ENCODE data around the gene ZXDC. TPM values are rescaled to one million over a fixed set of nuclear protein-coding genes. Genes with fewer than 3 reads are reported as not detected.

The ZXDC gene
- total RNA-seq, 1 experiment from 2014 or later: 9.6 TPM

DNA sequence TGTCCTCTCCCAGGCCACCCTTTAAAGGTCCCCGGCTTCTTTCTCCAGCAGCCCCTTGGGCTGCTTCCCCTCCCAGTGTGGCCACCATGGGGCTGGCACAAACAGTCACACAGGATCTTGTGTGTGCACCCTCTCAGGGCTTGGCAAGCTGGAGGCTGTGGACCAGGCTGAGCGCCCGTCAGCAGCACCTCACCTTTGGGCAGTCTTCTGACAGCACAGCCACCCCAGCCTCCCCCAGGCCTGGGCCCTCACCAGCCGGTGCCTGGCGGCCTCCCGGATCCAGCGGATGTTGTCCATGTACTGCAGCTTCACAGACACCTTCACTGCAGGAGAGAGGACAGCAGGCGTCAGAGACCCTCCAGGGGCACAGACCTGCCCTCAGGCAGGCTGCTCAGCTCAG, 20.1 kb upstream of the ZXDC start:
- DNase-seq (ENCODE audit: low read depth): no peak
- in situ Hi-C loops (cut with HindIII; ENCODE audit: low pct_unique_long_range_greater_than_20kb, low sequenced_read_pairs): no loop called here

DNA sequence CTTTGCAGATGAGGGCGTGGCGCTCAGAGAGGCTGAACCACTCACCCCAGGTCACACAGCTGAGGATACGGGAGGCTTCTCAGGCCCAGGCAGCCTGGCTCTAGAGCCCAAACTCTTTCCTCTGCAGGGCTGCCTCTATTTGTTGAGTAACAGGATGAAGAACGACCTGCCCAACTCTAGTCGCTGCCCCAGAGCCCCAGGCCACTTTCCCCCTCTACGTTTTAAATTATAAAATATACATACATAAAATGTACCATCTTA, 19.2 kb upstream of the ZXDC start:
- in situ Hi-C loops (cut with HindIII; ENCODE audit: low pct_unique_long_range_greater_than_20kb, low sequenced_read_pairs): no loop called here
- no peak for DNase-seq (ENCODE audit: low read depth)

DNA sequence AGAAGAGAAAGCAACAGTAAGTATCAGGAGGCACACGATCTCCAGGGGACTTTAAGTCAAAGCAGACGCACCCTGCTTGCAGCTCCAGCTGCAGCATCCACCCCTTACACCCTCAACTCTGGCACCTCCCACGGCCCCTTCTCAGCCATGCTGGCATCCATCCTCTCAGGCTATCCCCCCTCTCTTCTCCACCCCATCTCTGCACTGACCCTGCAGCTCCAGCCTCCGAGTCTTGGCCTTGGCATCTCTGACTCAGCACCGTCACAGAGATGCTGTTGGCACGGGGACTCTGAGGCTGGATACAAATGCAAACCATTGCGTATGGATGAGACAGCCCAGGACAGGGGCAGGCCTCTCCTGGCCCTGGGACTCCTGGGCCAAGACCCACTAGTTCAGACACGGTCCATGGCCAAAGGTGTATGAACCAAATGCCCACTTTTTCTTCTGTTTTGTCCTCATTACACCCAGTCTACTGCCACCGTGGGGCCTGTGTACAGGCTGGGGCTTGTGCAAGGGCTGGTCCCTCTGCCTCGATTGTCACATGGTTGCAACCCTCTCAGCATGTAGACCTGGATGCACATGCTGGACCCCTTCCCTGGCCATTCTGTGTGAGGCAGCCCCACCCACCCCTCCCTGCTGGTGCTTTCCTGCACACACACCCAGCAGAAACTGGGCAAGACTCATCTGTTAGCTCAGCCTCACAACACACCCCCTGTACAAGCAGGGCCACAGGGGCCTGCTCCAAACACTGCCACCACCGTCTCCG, 18.7 kb upstream of the ZXDC start:
- DNase-seq (ENCODE audit: low read depth): no peak
- in situ Hi-C loops (cut with HindIII; ENCODE audit: low pct_unique_long_range_greater_than_20kb, low sequenced_read_pairs): no loop called here

DNA sequence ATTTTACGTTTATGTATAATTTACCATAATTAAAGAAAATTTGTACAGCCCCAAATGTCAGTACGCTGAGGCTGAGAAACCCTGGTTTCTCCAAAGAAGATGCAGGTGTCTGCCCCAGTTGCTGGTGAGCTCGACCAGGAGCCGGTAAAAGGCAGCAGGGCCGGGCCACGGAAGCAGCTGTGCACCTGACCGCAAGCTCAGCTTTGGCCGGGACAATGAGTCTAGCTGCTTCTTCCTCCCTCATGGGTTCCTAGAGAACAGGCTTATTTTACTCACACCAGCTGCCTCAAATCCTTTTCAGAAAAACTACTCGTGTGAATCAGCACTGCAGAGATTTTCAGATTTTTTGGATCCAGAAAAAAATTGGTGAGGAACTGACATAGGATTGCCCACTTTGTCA, 18.0 kb upstream of the ZXDC start:
- DNase-seq (ENCODE audit: low read depth): no peak
- in situ Hi-C loops (cut with HindIII; ENCODE audit: low pct_unique_long_range_greater_than_20kb, low sequenced_read_pairs): no loop called here

DNA sequence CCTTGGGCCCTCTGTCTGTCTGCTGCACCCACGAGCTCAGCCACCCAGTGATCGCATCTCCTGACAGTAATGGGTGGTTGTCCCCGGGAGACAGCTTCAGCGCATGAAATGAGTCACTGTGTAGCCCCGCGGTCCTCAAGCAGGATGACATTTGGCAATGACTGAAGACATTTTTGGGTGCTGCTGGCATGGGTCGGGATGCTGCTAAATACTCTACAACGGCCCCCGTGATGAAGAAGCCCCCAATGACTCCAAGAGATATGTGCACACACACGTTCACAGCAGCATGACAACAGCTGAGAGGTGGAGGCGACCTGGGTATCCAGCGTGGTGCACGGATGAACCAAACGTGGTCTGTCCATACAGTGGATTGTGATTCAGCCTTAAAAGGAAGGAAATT, 17.4 kb upstream of the ZXDC start:
- in situ Hi-C loops (cut with HindIII; ENCODE audit: low pct_unique_long_range_greater_than_20kb, low sequenced_read_pairs): no loop called here
- no peak for DNase-seq (ENCODE audit: low read depth)

DNA sequence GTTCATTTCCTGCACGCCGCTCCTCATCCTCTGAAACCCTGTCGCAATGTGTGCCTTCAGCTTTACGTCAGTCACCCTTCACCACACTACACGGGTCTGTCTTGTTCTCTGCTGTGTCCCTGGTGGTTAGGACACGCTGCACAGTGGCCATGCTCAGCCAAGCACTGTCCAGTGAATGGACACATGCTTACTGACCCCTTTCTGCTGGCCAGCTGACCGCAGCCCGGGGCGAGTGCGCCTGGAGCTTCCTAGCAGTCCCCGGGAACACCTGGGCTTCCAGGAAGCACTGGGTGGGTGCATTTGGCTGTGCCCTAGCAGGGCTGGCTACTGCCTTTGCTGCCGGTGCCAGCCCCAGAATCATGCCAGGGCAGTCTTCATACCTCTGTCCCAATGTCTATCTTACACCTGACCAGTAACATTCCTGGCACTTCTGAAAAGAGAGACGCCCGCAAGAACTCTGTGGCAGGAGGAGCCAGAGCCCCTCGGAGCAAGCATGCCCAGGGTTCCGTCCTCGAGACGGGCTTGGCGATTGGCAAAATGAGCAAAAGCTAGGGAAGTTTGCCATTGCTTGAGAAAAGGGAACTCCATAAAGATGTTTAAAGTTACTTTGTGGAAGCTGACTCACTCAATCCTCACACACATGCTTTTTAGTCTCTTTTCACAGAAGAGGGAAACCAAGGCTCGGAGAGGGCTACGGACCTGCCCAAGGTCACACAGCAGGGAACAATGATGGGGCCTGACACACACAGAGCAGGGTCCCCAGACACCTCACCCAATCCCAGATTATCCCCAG, 15.7 kb upstream of the ZXDC start:
- DNase-seq (ENCODE audit: low read depth): no peak
- in situ Hi-C loops (cut with HindIII; ENCODE audit: low pct_unique_long_range_greater_than_20kb, low sequenced_read_pairs): no loop called here

DNA sequence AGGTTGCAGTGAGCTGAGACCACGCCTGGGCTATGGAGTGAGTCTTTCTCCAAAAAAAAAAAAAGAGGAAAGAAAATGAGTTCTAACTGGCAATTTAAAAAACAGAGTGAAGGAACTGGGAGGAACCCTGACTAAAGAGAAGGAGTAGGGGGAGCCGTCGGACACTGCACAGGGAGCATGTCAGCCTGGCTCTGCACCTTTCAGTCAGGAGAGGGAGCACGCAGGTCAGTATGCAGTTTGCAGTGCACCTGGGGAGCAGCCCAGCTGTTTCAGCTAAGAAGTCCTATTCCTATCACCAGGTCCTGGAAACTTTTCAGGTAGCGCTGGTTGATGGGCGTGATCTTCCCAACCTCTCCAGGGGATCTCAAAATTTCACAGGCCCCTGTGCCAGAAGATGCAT, 14.9 kb upstream of the ZXDC start:
- DNase-seq (ENCODE audit: low read depth): no peak
- in situ Hi-C loops (cut with HindIII; ENCODE audit: low pct_unique_long_range_greater_than_20kb, low sequenced_read_pairs): no loop called here

DNA sequence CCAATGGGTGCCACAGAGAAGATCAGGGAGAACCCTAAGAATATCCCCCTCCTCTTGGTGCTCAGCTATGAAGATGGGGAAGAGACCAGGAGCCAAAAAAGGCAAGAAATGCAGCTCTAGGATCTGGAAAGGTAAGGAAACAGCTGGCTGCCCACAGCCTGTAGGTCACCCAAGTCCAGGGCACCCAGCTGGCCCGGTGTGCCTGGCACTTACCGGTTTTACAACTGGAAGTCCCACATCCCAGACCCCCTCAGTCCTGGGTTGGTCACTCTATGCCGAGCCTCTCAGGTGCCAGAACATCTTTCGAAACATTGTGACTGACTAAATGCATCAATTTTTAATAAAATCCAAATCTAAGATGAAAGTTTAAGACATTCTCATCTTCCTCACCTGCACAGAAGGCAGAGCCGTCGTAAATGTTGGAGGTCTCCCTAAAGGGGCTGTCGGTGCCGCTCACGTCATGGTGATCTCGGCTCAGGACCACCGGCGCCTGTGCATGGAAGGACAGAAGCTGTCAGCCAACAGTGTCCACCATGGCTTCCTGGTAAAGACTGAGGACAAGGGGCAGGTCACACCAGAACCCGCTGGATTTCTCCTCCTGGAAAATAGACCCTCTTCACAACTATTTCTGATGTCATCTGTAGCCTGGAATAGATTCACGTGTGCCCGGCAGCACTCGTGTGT, 13.3 kb upstream of the ZXDC start:
- in situ Hi-C loops (cut with HindIII; ENCODE audit: low pct_unique_long_range_greater_than_20kb, low sequenced_read_pairs): no loop called here
- no peak for DNase-seq (ENCODE audit: low read depth)

DNA sequence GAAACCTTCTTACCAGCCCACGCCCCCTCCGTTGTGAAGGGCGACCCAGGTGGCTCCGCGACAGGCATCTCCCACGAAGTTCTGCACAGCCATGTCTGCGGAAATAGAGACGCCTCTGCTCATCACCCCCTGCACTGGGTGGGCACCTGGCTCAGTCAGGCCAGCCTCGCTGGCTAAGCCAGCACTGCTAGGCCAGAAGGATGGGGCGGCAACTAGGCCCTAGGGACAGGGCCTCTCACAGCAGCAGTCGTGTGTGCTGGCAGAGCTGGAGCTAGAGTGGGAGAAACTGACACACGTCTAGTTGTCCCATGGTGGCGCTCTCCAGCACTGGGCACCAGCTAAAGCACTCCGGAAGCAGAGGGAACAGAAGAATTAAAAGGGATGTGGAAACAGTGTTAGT, 12.5 kb upstream of the ZXDC start:
- no peak for DNase-seq (ENCODE audit: low read depth)
- in situ Hi-C loops (cut with HindIII; ENCODE audit: low pct_unique_long_range_greater_than_20kb, low sequenced_read_pairs): no loop called here

DNA sequence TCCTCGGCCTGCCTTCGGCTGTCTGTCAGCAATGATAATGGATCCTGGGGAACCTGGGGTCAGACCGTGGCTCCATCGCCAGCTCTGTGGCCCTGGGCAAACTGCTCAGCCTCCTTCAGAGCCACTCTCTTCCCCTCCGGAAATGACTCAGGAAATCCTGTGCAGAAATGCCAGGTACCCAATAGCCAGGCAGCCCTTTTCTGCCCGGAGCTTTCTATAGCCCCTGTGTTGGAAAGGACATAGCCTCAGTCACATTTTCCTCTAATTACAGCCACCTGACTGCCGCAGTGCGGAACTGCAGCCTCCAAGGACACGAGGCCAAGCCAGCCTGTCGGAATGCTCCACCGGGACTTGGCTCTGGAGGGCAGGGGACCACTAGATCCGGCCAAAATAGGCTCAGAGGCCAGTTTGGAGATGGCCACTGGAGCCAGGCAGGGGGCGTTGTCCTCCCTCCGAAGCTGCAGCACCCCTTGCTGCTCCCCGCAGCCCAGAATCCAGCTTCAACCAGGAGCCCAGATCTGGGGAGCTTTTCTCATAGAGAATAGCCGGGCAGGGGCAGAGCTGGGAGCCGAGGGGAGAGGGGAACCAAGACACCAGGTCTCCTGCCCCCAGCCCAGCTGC, 11.6 kb upstream of the ZXDC start:
- in situ Hi-C loops (cut with HindIII; ENCODE audit: low pct_unique_long_range_greater_than_20kb, low sequenced_read_pairs): no loop called here
- DNase-seq (ENCODE audit: low read depth): no peak

DNA sequence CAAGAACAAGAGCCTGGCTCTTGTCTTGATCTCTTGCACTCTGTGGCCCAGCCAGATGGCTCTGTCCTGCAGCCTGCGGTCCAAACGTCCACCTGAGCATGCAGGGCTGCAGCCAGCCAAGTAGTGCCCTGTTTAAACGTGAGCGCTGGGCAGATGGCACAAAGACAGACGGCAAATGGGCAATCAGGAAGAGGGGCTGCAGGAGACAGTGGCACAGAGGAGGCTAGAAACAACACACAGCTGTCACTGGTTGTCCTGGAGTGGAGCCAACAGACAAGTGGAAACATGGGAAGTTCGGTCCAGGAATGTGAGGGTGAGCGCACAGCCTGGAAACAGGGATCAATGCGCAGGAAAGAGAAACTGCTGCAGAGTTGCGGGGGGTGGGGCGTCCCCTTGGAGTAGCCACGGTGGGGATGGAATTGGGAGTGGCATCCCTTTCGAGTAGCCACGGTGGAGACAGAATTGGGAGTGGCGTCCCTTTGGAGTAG, 10.7 kb upstream of the ZXDC start:
- in situ Hi-C loops (cut with HindIII; ENCODE audit: low pct_unique_long_range_greater_than_20kb, low sequenced_read_pairs): no loop called here
- DNase-seq (ENCODE audit: low read depth): no peak

DNA sequence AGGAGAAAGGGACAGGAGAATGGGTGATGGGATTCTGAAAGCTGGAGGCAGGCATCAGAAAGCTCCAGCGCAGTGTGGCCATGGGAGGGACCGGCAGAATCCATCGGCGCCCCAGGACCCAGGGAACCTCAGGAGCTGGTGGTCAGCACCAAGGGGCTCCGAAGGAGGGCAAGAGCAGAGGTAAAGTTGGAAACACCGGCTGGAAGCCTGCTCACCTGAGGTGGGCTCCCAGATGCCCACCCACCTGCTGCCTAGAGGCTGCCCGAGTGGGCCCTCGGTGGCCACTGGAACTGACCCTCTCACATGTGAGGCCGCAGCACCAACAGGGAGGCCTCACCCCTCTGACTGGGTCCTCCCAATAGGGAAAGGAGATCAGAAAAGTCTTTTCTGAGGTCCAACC, 10.3 kb upstream of the ZXDC start:
- in situ Hi-C loops (cut with HindIII; ENCODE audit: low pct_unique_long_range_greater_than_20kb, low sequenced_read_pairs): no loop called here
- DNase-seq (ENCODE audit: low read depth): no peak

DNA sequence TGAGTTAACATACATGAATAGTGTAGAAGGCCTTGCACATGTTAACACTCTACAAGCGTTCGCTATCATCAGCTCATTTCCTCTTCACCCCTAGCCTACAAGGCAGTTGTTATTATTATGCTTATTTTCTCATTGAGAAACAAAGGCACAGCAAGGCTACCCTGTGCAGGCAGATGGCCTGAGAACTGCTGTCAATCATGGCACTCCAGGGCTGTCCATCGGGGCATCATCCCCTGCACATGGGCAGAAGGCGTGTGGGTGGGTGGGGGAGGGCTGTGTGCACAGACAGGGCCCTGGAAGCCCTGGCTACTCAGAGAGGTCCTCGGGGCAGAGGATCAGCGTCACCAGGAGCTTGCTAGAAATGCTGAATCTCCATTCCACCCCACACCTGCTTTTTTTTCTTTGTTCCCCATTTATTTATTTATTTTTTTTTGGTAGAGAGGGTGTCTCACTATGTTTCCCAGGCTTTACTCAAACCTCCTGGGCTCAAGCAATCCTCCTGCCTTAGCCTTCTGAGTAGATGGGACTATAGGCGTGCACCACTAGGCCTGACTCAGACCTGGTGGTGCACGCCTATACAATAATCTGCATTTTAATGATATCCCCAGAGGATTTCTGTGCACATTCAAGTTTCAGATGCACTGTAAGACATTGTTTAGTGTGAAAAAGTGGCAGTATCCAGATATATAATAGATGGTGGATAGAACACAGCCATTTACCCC, 9.6 kb upstream of the ZXDC start:
- DNase-seq (ENCODE audit: low read depth): no peak
- in situ Hi-C loops (cut with HindIII; ENCODE audit: low pct_unique_long_range_greater_than_20kb, low sequenced_read_pairs): no loop called here

DNA sequence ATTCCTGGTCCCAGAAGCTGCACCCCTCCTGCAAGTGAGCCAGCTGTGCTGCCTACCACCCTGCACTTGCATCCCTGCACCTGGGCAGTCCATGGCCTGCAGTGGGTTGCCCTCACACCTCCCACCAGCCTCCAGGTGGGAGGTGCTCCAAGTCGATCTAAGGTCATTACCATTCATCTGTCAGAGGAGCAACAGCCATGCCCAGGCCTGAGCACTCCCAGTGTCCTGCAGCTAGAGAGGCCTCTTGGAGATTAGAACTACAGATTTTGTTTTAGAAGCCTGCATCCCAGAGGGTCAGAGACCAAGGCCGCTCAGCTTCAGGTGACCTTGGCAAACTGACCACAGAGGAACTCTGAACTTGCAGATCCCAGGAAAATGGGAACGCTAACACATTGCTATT, 9.0 kb upstream of the ZXDC start:
- no peak for DNase-seq (ENCODE audit: low read depth)
- in situ Hi-C loops (cut with HindIII; ENCODE audit: low pct_unique_long_range_greater_than_20kb, low sequenced_read_pairs): no loop called here

DNA sequence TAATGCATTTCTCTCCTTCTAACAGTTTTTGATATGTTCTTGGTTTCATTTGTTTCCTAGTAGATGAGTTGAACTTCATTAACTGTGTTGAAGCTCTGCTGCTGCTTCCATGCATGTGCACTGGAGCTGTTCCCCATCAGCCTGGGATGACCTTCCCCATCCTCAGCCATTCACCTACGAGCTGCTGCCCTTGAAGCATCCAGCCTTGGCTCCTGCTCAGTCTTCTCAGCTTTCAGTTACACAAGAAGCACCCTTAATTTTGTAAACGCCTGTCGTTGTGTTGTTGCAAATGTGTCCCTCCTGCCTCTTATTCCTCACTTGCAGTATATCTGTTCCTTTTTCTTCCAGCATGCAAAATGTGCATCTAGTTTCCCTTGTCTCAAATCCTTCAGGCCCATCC, 8.5 kb upstream of the ZXDC start:
- DNase-seq (ENCODE audit: low read depth): no peak
- in situ Hi-C loops (cut with HindIII; ENCODE audit: low pct_unique_long_range_greater_than_20kb, low sequenced_read_pairs): no loop called here

DNA sequence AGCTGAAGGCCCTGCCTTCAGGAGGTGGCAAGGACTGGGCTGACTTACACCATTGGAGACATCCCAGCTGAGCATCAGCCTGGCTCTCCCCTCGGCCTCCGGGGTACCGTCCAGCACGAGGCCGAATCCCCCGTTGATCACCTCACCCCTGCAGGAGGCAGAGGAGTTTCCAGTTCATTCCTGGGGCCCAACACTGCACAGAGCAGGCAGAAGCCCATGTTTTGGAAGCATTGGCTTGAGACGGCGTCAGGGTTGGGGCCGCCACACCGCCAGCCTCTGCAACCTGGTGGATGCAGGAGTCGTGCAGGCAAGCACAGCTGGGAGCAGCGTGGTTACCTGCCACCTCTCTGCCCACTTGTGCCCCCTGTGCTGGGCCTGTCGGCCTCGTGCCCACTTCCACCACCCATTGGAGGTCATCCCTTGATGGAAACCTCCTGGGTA, 7.7 kb upstream of the ZXDC start:
- no peak for DNase-seq (ENCODE audit: low read depth)
- in situ Hi-C loops (cut with HindIII; ENCODE audit: low pct_unique_long_range_greater_than_20kb, low sequenced_read_pairs): no loop called here

DNA sequence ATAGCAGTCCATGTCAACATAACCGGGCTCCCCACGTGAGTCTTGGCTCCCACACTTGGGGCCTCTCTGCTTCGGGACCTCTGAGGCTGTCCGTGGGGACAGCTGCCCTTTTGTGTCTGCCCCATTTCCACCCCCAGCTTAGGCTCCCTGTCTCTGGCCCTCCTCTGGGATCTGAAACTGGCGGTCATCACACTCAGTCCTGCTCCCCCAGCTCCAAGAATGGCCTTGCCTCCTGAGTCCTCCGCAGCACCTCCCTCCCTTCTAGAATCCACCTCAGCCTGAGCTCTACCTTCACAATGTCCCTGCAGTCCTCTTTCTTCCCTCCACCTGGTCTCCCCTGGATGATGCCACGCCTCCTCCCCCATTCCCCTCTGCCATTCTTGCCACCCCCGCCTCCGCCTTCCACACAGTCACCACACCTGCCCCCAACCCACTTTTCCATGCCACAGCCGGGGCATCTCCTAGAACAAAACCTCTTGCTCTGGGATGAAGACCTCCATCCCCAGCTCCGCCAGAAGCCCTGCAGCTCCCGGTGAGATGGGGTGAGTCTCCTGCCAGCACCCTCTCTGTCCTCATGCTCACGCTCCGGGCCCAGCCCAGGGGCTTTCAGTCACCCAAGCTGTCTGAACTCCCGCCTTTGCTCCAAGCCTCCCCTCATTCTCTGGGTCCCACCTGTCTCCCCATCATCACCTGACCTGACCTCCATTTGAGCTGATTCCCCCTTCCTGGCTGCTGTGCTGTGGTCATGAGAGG, 7.0 kb upstream of the ZXDC start:
- in situ Hi-C loops (cut with HindIII; ENCODE audit: low pct_unique_long_range_greater_than_20kb, low sequenced_read_pairs): no loop called here
- DNase-seq (ENCODE audit: low read depth): no peak
